Measurements from ENCODE around the gene SGSM1.

GRCh38 chr22:24962835-24963234 lies 156.8 kb downstream of the SGSM1 start:
- TF ChIP-seq CTCF (conservative IDR thresholded peaks at IDR 0.05 in 1 of 2, IDR thresholded peaks at IDR 0.05 in 1 of 2; ENCODE audit: low read depth in 1 of 2, low read length in 2 of 2) (no peak), EZH2 (IDR thresholded peaks at IDR 0.05; ENCODE audit: low read length, missing control alignments) (no peak)

Data from fibroblast of lung (primary cell).